ENCODE results near the gene PAM.
"Not testable (repeated sequence)": the region's sequence is repeated elsewhere in the genome, so short reads cannot be mapped to it uniquely, and the experiment has no call there.

The PAM gene

DNA sequence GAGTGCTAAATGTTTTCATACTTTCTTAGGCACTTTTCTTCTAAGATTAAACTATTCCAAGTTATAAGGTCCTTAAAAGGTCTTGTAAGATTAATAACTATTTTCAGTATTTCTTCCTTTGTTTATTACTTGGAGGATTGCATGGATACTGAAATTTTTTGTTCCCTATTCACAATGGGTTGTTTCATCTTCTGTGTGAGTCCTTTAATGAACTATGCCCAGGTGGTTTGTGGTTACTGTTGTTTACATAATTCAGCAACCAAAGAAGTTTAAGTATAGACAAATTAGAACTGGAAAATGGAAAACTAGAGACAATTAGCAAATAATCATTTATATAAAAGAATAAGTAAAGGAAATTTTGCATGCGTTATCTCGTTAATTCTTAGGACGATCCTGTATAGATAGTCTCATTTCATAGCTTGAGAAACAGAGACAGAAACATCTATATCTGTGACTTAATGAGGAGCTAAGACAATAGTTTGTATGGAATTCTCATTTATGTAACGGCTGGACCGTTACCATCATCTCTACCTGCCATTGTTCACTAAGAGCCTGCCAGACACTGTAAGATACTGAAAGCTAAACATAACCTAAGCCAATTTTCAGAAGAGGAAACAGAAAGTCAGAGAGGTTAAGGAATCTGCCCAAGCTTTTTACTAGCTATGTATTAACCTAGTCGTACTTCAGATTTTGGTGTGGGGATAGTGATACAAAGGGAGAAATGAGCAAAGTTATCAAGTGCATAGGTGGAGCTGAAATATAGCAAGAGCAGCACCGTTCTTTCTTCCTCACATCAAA lies 148.2 kb downstream of the PAM start:
- peak; percentile 26 for DNase-seq (ENCODE audit: low spot score)

DNA sequence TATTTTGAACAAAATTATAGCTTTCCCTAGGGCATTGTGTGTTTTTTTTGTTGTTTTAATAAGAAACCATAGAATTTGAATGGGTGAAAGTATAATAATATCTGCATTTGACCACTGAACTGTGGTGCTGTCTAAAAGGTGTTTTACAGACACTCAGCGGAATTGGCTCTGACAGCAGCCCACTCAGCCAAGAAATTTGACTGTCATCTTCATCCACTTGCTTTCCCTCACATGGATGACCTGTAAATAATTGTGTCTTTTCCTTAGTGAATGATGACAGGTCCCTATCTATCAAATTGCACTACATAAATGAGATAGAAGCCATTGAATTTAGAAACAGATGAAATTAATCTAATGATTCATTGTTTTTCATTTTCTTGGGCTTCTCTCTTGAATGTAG lies 150.0 kb downstream of the PAM start:
- DNase-seq (ENCODE audit: low spot score), result no peak

DNA sequence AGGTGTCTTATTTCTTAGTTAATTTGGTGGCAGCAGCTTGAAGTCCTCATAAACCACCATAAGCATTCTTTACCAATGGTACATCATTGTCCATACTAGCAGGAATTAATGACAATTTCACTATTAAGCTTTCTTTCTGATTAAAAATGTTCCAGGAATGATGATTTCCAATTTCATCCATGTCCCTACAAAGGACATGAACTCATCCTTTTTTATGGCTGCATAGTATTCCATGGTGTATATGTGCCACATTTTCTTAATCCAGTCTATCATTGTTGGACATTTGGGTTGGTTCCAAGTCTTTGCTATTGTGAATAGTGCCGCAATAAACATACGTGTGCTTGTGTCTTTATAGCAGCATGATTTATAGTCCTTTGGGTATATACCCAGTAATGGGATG lies 152.0 kb downstream of the PAM start:
- DNase-seq (ENCODE audit: low spot score), result not testable (repeated sequence)

DNA sequence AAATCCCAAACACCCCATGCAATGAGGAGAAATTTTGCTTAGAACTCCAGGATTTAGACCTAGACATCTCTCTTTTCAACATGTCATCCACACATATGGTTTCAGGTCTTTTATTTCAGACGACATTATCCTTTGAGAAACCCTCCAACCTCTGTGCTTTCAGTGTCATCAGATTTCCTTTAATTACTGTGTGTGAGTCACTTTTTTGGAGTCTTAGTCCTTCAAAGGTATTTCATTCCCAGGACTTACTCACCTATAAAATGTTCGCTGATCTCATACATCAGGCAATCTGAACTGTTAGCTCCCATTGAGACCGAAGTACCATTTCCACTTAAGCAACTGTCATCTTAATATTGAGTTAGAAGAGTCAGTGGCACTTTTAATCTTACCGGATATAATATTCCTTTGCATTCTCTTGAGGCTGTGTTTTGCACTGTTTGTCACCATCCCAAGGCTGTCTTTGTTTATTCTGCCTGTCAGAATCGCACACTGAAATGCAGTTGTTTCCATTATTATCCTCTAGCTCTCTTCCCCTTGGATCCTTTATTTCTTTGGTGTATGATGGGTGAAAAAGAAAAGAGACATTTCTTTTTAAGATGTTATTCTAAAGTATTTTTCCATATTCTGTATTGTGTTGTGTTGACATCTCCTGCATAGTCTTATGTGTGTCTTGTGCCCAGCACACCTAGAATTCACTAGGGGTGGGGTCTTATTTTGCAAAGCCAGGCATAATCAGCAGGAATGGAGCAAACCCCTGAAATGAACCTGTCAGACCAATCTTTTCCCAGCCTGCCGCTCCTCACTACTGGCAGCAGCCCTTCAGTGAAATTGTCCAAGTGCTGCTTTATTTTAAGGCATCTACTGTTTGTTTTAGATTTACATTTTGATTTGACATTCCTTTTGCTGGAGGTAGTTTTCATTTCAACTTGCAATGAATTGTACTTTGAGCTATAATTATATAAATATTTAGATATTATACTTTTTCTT lies 155.4 kb downstream of the PAM start:
- DNase-seq (ENCODE audit: low spot score), result peak; percentile 91

DNA sequence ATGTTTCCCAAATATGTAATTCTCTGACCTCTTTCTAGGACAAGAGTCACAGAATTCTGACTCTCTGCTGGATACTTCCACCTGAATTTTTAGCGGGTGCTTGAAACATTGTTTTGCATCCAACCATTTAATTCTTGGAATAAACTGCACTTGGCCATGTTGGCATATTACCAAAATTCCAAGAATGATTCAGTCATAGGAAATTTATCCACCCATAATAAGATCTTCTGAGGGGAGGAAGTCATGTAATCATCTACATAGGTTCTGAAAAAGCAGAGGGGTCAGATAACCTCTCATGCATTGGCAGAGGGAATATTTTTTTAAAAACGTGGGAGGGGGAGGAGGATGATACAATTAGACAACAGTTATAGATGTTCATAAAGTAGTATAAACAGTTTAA lies 156.9 kb downstream of the PAM start:
- peak; percentile 88 for DNase-seq (ENCODE audit: low spot score)

DNA sequence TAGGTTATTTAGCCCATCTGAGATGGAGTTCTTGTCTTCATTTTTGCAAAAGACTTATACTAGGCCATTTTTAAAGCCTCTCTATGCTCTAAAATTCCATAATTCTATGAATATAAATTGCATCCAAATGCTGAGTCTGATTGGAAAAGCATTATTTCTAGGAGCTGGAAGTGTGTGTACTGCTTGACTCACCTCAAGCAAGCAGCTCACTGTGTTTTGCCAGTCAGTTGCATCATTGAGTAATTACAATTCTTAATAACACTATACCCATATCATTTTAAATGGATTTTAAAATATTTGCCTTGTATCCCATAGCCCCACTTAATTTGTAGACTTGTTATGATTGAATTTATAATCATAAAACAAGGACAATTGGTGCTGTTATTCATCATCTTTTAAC lies 161.0 kb downstream of the PAM start:
- DNase-seq (ENCODE audit: low spot score), result no peak

DNA sequence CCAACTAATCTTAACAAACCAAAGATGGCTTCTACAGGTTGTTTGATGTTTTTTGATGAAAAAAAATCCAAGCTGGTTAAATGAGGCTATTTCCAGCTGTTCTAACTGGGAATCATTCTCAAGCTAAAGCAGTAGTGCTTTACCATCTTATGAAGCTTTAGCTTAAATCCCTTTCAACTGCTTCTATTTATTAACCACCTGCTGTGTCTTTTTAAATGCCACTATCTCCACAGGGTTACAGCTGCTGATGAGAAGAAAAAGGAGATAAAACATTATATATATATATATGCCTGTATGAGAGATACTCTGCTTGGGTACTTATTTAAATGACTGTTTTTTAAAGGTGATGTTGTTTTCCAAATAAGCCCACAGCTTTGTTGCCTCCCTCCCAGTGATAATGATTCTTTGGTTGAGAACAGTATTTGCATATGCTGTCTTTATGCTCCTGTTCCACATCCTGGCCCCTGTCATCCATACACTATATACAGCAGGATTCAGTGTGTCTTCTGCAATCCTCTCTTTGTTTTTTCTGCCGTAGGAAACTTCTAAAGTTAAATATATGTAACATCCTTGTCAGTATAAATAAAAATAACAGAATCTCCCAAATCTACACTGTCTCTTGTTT lies 164.0 kb downstream of the PAM start:
- no peak for DNase-seq (ENCODE audit: low spot score)

DNA sequence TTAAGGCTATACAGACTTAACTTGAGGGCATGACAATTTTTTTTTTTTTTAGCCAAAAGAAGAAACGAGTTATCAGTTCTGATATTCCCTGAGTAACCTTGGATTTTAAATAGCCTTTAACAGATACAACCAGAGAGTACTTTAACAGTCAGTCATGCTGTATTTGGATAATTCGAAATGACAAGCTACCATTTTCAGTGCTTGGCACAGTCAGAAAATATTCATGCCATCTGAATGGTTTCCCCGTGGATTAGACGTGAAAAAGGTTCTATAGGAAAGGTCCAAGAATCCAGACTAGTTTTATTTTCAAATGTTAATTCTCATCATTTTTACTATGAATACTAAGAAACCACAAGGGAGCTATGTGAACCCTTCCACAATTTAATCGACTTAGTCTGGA lies 165.7 kb downstream of the PAM start:
- no peak for DNase-seq (ENCODE audit: low spot score)

DNA sequence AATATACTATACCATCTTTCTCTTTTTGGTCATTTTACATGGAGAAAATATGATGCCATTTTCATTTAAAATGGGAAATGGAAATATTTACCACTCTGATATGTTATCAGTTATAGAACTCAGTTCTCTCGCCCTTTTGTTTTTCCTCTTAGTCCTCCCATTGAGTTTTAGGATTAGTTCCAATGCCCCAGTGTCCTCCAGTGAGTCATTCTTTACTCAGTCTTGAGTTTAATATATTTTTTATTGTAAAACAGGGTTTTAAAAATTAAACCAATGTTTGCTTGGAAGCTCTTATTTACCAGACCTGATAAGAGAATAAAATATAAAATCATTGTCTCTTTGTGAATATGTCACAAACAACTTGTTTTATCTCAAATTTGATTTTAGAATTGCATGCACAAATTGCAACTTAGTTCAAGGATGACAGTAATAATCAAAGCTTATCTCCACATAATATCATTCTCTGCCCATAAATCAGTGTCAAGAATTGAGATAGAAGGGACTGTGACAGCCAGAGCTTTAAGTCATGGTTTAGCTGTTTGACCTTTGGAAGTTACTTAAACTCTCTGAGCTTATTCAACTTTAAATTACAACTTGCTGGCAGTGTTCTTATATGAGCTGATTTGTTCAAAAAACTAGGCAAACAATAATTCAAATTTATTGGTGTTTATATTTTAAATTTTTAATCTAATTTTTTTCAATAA lies 166.4 kb downstream of the PAM start:
- DNase-seq (ENCODE audit: low spot score), result no peak

DNA sequence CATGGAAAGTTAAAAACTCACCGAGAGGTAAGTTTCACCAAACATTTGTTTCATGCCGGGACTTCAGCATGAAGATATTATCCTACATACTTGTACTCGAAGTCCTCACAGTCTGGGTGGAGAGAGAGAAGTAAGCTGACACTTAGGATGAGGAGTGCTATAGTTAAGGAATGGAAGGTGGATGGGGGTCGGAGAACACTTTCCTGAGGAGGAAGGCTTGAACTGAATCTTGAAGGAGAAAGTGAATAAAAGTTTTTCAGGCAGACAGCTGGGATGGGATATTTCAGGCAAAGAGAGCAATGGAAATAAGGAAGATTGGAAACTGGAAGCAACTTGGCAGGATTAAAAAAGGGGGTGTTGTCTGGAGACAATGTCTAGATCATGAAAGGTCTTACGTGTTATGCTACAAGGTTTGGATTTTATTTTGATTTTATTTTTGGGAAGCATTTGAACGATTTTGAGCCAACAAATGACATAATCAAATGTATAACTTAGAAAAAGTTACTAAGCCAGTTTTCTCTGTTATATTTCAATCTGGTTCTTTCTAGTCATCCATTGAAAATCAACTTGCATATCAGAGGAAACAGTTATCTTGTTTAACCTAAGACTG lies 167.1 kb downstream of the PAM start:
- DNase-seq (ENCODE audit: low spot score), result no peak

DNA sequence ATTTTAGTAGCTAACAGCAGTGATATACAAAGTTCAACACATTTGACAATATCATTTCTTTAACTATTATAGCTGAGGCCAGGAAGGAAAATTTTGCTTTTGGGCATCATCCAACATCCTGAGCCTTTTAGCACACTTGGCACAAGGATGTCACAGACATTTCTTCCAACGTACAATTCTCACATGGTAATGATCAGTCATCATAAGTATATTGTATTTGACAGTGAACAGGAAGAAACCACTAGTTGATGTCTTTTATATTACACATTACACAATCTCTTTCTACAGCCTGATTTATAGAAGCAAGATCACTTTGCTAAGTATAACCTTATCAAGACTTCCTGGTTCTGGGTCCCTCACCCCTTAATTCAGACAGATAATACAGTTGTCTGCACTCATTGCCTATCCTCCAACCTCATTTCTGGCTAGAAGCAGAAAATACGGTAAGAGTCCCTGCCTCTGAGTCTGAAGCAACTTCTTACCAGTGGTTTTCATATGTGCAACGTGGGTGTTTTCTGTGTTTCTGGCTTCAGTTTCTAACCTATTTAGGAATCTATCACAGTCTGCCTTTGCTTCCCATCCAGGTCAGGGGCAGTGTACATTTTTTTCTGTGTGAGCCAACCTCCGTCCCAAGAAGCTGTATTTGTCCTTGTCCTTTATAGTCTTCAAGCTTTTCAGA lies 167.8 kb downstream of the PAM start:
- no peak for DNase-seq (ENCODE audit: low spot score)

DNA sequence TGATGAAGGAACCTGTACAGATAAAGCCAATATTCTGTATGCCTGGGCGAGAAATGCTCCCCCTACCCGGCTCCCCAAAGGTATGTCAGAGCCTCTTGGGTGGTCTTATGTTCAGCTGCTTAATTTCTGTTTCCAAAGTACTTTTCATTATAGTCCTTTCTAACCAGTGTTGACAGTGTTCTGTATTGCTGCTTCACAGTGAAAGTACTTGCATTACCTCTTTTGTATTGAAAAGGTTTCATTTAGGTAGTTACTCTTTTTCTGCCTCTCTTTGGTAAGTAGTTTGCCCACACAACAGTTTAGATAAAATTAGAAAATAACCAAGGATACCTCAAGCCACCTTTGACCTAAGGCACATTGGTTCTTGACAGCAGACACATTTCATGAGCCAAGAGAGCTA lies 169.9 kb downstream of the PAM start:
- DNase-seq (ENCODE audit: low spot score), result no peak

DNA sequence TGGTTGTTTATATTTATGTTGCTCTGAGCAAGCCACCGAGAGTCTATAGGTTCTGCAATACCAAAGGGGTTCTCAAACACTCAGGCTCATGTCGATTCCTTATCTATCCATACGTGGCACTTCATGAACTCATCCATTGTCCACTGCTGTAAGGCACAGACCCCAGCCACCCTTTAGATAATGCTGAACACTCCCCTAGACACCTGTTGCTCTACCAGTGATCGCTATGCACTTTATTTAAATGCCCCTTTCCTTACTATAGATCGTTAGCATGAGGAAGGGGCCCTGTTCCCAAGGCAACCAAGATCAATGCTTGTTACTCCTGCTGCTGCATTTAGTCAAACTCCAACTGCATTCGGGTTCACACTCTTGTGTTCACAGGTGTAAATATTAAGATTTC lies 171.9 kb downstream of the PAM start:
- DNase-seq (ENCODE audit: low spot score), result no peak

DNA sequence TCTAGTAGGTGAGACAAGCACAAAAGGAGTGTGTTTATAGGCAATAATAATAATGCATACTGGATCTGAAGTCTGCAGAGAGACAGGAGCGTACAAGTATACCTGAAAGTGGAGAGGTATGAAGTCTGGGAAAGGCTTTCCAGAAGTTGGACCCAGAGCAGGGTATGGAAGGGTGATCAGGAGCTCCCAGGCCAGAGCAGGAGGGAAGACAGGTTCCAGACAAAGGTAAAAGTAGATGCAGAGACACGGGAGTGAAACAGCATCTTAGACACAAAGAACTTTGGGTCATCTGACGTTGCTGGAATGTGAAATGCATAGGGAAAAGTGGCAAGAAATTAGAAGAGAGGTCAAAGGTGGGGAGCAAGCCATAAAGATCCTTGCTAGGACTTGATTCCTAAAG lies 175.1 kb downstream of the PAM start:
- DNase-seq (ENCODE audit: low spot score), result no peak

DNA sequence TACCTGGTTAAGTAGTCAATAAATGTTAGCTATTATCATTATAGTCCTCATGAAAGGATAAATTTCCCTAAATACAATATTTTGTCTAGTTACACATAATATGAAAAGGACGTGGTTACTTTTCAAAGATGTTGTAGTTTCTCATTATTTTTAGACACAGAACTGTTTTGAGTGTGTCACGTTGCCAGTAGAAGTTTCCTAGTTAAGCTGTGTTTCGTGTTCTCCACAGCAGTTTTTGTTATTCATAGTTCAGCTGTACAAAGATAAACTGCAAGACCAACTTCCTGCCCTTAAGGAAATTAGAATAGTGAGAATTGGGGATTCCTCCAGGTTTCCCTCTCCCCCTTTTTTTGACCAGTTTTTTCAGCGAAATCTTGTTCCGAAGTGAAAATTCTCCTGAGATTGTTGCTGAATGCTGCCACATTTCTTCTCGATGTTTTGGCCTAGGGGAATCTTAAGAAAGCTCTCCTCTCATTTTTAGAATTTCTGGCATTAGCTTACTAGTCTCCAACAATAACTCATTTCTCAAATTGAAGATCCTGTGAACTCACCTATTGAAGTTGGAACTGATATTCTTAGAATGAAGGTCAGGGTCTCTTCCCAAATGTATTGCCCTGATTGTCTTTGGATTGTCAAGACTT lies 176.1 kb downstream of the PAM start:
- no peak for DNase-seq (ENCODE audit: low spot score)

DNA sequence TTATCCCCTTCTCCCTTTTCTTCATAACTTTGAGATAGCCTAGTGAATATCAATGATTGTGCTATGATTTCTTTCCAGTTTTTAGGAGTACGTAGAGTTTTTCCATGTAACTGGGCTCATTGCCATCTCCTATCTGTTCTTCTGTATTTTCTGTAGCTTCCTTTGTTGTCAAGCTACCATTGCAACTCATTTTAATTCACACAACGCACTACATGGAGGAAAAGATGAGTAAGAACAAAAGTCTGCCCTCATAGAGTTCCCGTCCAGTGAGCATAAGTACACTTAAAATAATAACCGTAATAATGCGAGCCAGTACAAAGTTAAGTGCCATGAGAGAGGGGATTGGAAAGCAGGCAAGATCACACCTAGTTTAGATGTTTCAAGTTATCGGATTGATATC lies 177.7 kb downstream of the PAM start:
- no peak for DNase-seq (ENCODE audit: low spot score)

DNA sequence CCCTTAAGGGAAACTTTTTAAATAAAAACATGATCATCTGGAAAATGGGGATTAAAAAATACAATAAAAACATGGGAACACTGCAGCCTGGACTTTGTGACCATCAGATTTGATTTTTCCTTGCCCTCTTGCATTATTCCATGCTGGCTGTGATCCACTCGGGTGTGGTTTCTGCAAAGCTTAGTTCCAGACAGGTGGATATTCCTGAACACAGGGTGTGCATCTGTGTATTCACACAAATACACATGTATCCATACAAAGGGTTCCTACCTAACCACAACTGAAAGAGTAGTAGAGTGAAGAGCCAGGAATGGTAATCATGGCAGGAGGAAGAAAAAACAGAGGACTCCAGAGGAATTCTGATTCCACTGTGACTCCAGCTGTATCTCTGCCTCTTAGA lies 178.2 kb downstream of the PAM start:
- DNase-seq (ENCODE audit: low spot score), result no peak

DNA sequence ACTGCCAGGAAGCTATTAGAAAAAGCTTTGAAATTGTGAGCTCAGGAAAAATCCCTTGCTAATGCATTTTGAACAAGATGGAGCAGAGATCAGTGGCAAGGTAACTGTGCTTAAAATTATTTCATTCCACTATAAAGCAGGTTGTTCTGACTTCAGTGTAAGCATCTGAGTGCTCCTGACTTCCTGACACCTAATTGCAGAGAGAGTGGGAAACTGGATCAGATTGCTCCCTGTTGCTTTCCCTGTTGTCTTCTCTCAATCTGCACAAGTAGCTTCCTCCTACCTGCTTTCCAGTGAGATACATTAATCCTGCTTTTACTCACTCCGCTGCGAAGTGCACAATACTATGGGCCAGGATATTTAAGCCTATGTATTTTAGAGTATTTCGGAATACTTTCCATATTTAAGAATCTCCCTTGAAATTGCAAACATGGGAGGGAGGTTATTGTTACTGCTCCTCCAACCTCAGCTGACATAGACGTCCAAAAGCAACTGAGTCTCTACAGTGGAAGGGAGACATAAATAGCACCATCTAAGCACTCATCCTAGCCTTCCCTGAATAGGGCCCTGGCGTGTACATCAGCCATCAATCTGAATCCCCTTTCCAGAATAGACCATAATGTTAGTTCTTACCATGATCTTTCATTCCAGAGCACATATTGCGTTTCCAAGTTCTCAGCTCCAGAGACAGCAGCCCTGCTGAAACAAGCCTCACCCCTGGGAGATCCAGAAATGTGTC lies 178.8 kb downstream of the PAM start:
- no peak for DNase-seq (ENCODE audit: low spot score)

DNA sequence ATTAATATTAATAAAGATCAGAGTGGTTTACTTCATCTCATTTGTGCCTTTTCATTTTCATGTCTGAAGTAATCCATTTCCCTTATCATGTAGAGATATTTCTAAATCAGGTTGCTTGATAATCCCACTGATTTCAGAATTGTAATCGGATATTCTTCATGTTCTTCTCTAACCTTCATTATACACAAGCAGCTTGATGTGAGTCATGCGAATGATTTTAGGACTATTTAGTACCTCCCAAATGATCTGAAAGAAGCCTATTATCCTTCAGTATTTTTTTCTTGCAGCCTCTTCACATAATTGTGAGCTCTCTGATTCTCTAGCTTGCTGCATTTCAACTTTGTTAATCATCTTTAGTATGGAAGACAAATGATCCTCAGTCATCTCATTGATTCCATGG lies 182.8 kb downstream of the PAM start:
- no peak for DNase-seq (ENCODE audit: low spot score)

DNA sequence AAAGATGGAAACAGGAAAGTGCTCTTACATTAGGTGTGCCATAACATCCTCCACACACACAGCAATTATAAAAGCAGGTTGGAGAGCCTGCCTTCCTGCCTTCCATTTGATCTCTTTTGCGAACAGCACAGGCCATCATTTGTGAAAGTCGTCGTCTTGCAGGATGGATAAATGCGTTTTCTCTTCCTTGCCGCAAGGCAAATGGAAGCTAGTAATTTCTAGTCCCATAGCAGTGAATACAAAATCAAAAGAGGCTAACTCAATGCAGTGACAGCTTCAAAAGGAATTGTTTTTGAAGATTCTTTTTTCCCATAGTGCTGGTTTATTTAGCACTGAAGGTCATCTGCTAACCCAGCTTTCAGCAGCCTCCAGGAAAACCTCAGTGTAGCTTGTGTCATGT lies 186.0 kb downstream of the PAM start:
- no peak for DNase-seq (ENCODE audit: low spot score)
